ENCODE results near the gene CCDC51. TPM values are rescaled to one million over a fixed set of nuclear protein-coding genes. Genes with fewer than 3 reads are reported as not detected.

Gene CCDC51
- total and polyA plus RNA-seq, 2 of the 13 experiments (the other 11 are each of a cell fraction or from before 2014, with no cell fraction given), result 18.1 to 29.4 TPM

GRCh38 chr3:48428572-48429316 is 11.2 kb downstream of the CCDC51 start (continued):
- TF ChIP-seq ZBTB2 (CRISPR knock-in tag; IDR thresholded peaks at IDR 0.05; ENCODE audit: low read depth) (0 out of 2 replicates have a peak, but pooled peaks have one; percentile 27), AGO2 (optimal IDR thresholded peaks at IDR 0.05; ENCODE audit: low read depth, low read length) (peak; percentile 76), E2F1 (CRISPR knock-in tag; IDR thresholded peaks at IDR 0.05) (0 out of 2 replicates have a peak, but pooled peaks have one; percentile 32), SOX5 (CRISPR knock-in tag; IDR thresholded peaks at IDR 0.05; ENCODE audit: borderline replicate concordance) (no peak), ZNF782 (CRISPR knock-in tag; IDR thresholded peaks at IDR 0.05; ENCODE audit: borderline replicate concordance) (no peak), LBX2 (CRISPR knock-in tag; IDR thresholded peaks at IDR 0.05; ENCODE audit: borderline replicate concordance) (no peak), ZBTB37 (CRISPR knock-in tag; IDR thresholded peaks at IDR 0.05) (no peak), THAP11 (CRISPR knock-in tag; IDR thresholded peaks at IDR 0.05) (0 out of 2 replicates have a peak, but pooled peaks have one; percentile 18), ARHGAP35 (CRISPR knock-in tag; IDR thresholded peaks at IDR 0.05; ENCODE audit: borderline replicate concordance) (no peak), HNF4G (IDR thresholded peaks at IDR 0.05; ENCODE audit: borderline replicate concordance, low read depth, low read length) (no peak), HNF4G (CRISPR knock-in tag; IDR thresholded peaks at IDR 0.05; ENCODE audit: borderline replicate concordance, low read depth) (no peak; the same call in 1 of the 2 replicates), ZNF569 (CRISPR knock-in tag; IDR thresholded peaks at IDR 0.05; ENCODE audit: borderline replicate concordance) (no peak), TBX2 (CRISPR knock-in tag; IDR thresholded peaks at IDR 0.05; ENCODE audit: borderline replicate concordance) (peak; percentile 79; the same call in 1 of the 2 replicates), SPEN (CRISPR knock-in tag; IDR thresholded peaks at IDR 0.05; ENCODE audit: low read depth) (peak; percentile 45; the same call in 1 of the 2 replicates), NCOR1 (IDR thresholded peaks at IDR 0.05; ENCODE audit: borderline replicate concordance, low read length) (no peak; the same call in 1 of the 2 replicates), RFXAP (CRISPR knock-in tag; IDR thresholded peaks at IDR 0.05; ENCODE audit: borderline replicate concordance) (0 out of 2 replicates have a peak, but pooled peaks have one; percentile 4), BCLAF1 (IDR thresholded peaks at IDR 0.05) (no peak)
- TF ChIP-seq, protein P1, sequence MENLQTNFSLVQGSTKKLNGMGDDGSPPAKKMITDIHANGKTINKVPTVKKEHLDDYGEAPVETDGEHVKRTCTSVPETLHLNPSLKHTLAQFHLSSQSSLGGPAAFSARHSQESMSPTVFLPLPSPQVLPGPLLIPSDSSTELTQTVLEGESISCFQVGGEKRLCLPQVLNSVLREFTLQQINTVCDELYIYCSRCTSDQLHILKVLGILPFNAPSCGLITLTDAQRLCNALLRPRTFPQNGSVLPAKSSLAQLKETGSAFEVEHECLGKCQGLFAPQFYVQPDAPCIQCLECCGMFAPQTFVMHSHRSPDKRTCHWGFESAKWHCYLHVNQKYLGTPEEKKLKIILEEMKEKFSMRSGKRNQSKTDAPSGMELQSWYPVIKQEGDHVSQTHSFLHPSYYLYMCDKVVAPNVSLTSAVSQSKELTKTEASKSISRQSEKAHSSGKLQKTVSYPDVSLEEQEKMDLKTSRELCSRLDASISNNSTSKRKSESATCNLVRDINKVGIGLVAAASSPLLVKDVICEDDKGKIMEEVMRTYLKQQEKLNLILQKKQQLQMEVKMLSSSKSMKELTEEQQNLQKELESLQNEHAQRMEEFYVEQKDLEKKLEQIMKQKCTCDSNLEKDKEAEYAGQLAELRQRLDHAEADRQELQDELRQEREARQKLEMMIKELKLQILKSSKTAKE (CRISPR knock-in tag; IDR thresholded peaks at IDR 0.05; ENCODE audit: borderline replicate concordance), result peak; percentile 78

Data from HepG2 (cell line).